ENCODE measurements around the gene QRFP.

Gene QRFP

DNA sequence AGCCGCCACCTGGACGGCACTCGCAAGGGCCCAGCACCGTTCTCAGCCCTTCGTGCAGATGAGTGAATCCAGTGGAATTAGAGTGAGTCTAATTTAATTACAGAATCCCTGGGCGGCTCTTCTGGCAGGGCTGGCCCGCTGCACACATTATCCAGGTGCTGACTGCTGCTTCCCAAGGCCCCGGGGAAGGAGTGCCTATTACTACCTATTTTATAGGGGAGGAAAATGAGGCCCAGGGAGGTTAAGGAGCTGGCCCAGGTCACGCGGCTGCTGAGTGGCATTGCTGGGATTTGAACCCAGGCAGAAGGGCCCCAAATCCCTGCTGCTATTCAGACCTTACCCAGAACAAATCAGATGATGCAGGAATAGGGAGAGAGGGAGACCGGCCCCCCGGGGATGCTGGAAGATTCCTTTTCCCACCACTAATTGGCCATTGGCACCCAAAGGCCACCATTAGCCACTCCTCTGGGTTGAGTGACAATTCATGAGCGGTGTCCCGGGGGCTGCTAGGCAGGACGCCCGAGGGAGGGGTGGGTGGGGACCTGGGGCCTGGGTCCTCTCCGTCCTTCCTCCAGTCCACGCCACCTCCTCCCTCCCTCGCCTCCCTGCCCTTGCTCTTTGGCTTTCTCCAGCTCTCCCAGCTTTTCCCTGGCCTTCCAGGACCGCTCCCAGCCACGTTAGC is 10.3 kb upstream of the QRFP start:
- in situ Hi-C loops (cut with HindIII; ENCODE audit: low sequenced_read_pairs) = no loop called here
- TF ChIP-seq, protein P1, sequence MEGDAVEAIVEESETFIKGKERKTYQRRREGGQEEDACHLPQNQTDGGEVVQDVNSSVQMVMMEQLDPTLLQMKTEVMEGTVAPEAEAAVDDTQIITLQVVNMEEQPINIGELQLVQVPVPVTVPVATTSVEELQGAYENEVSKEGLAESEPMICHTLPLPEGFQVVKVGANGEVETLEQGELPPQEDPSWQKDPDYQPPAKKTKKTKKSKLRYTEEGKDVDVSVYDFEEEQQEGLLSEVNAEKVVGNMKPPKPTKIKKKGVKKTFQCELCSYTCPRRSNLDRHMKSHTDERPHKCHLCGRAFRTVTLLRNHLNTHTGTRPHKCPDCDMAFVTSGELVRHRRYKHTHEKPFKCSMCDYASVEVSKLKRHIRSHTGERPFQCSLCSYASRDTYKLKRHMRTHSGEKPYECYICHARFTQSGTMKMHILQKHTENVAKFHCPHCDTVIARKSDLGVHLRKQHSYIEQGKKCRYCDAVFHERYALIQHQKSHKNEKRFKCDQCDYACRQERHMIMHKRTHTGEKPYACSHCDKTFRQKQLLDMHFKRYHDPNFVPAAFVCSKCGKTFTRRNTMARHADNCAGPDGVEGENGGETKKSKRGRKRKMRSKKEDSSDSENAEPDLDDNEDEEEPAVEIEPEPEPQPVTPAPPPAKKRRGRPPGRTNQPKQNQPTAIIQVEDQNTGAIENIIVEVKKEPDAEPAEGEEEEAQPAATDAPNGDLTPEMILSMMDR (IDR thresholded peaks at IDR 0.05; ENCODE audit: low read depth, low read length) = no peak
- no peak for DNase-seq (ENCODE audit: low read depth, low spot score)
- H3K4me3 ChIP-seq (ENCODE audit: low read depth, low read length) = no peak overlapping the region

DNA sequence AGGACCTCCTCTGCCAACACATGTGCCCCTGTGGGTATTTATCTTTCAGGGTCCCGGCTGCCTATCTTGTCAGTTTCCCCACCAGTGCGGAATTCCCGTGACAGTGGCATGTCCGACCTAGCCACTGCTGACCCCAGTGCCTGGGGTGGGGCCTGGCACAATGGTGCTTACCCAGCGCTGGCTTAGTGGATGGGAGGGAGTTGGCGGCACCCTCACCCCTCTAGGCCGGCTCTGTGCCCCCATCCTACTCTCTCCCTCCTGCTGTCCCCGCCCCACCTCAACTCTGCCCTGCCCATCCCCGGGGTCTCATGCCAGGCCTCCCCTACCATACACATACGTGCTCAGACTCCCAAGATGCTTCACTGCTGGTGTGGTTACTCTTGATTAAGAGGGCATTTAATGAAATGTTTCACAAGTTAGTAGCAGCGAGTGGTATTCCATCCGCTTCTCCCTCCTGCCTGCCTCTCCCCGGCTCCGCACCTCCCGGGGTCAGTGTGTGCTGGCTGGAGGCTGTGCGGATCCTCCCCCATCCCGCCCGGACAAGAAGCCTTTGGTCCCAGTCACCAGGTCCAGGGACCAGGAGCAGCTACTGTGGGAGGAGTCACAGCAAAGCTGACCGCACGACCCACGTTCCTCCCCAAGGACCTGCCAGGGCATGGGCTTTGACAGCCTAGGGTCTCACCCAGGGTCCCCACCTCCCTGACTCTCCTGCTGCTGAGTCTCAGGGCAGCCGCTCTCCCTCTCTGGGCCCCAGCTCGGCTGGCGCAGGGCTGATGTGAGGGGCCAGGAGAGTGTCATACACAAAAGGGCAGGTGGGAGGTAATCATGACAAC is 9.5 kb upstream of the QRFP start:
- in situ Hi-C loops (cut with HindIII; ENCODE audit: low sequenced_read_pairs) = no loop called here
- DNase-seq (ENCODE audit: low read depth, low spot score) = no peak
- TF ChIP-seq, protein P1 (IDR thresholded peaks at IDR 0.05; ENCODE audit: low read depth, low read length) = no peak

DNA sequence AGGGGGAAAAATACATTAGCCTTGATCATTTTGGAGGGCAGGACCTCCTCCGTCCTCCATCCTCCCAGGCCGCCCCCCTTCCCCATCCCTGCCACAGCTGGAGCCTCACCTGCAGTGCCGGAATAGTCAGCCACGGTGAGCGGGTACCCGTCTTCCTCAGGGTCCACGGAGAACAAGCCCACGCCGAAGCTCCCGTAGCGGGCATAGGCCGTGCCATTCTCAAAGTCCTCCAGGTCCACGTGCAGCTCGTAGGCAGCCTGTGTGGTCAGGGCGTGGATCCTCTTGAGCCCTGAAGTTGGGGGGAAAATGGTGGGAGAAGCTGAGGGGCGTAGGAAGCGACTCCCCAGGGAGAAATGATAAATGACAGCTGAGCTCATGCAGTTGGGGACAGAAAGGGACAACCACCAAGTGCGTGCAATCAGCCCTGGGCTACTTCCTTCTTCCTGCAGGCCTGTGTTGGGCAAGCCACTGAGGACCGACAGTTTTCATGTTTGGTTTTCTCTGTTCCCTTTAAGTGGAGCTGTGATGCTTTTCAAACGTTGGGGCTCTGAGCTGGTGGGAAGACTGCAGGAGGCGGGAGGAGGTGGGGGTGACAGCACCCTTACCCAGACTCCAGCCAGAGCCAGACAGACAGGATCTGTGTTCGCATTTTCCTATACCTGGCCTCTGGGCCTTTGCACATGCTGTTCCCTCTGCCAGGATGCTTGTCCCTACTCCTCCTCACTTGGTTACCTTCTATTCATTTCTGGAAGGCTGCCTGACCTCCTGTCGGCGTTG is 8.7 kb upstream of the QRFP start:
- no peak for DNase-seq (ENCODE audit: low read depth, low spot score)
- no peak overlapping the region for H3K4me3 ChIP-seq (ENCODE audit: low read depth, low read length)
- in situ Hi-C loops (cut with HindIII; ENCODE audit: low sequenced_read_pairs) = no loop called here
- TF ChIP-seq, protein P1 (IDR thresholded peaks at IDR 0.05; ENCODE audit: low read depth, low read length) = no peak

More for the DNA sequence above, 9.5 kb upstream of the QRFP start:
- H3K4me3 ChIP-seq (ENCODE audit: low read depth, low read length) = no peak overlapping the region

DNA sequence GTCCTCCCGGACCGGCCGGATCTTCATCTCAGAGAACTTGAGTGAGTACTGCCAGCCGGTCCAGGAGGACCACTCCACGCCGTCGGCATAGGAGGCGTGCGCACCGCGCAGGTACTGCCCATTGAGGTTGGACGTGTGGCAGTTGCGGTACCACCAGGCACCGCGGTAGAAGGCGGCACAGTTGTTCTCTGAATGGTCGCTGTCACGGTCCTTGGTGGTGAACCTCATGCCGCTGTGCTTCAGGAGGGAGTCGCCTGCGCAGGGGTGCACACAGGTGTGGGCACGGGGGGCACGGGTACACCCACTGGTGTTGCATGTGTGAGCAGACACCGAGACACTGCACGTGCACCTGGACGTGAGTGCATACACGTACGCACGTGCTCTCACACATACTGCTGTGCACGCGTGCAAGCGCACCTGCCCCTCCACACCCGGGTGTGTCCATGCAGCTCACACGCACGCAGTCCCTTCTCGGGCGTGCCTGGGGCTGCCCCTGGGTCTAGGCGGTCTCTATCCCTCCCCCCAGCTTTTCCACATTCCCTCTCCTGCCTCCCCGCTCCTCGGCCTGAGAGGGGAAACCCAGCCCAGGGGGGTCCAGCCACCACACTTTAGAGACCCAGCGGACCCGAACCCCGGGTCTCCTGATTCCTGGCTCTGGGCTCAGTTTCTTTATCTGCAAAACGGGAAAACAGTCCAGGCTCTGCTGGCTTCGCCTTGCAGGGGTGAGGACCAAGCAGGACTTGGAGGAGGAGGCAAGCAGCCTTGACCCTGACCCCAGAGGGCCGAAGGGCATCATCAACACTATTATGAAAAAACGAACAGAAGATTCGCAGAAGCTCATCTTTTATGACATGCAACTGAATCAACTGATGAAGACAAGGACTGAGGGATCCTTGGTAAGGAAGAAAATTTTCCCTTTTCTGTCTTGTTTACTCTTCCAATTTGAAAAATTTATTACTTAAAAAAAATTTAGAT is 7.7 kb upstream of the QRFP start:
- TF ChIP-seq, protein P1 (IDR thresholded peaks at IDR 0.05; ENCODE audit: low read depth, low read length) = no peak
- no peak for DNase-seq (ENCODE audit: low read depth, low spot score)
- in situ Hi-C loops (cut with HindIII; ENCODE audit: low sequenced_read_pairs) = no loop called here
- no peak overlapping the region for H3K4me3 ChIP-seq (ENCODE audit: low read depth, low read length)

DNA sequence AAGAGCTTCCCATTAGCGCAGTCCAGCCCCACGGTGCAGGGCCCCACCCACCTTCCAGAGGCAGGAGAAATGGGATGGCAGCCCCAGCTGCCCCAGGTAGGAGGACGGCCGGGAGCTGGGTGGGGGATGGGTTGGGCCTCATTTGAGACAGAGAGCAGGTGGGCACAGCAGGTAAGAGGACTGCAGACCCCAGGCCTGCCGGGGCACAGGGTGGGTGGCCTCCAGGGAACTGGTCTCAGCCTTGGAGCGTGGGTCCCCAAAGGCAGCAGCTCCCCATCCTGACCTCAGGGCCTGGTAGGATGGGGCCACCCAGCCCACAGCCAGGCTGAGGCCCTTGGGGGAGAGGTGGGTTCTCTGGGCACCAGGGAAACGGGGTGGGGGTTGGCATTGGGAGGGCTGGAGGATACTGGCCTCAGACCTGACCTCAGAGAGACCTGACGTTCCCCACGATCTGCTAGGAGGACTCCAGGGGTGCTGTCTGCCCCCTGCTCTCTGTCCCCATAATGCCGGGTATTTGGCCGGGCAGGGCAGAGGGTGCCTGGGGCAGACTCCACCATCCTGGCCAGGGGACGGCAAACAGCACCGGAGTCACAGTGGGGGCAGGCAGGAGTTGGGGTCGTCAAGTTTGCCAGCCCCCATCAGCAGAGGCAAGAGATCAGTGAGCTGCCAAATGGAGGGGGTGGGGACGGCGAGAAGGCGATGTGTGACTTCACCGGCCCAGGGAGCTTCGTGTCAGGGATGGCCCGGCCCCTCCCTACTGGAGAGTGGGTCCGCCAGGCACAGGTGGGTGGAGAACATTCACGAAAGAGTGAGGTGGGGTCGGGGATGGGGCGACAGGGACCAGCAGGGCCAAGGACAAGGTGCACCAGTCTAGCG is 6.8 kb upstream of the QRFP start:
- no peak overlapping the region for H3K4me3 ChIP-seq (ENCODE audit: low read depth, low read length)
- TF ChIP-seq, protein P1 (IDR thresholded peaks at IDR 0.05; ENCODE audit: low read depth, low read length) = no peak
- in situ Hi-C loops (cut with HindIII; ENCODE audit: low sequenced_read_pairs) = no loop called here
- DNase-seq (ENCODE audit: low read depth, low spot score) = no peak
